GM20431 (cell line): ENCODE data around the gene IDI2.
"Not testable (repeated sequence)": the region's sequence is repeated elsewhere in the genome, so short reads cannot be mapped to it uniquely, and the experiment has no call there.

ENCODE experiments used
- in situ Hi-C: fragments of 300-500 bp; cut with MseI, MboI; formaldehyde crosslinking; loops from one replicate; pipeline ENCODE4 v1.15.0; 2020; ENCODE audit warnings: low sequenced_read_pairs; ENCODE audit not compliant: unreplicated experiment

IDI2 gene

GRCh38 chr10:1048349-1048731 is 22.7 kb upstream of the IDI2 start:
- in situ Hi-C loops: no loop called here

GRCh38 chr10:1047937-1048336 is 22.3 kb upstream of the IDI2 start:
- in situ Hi-C loops: no loop called here

DNA sequence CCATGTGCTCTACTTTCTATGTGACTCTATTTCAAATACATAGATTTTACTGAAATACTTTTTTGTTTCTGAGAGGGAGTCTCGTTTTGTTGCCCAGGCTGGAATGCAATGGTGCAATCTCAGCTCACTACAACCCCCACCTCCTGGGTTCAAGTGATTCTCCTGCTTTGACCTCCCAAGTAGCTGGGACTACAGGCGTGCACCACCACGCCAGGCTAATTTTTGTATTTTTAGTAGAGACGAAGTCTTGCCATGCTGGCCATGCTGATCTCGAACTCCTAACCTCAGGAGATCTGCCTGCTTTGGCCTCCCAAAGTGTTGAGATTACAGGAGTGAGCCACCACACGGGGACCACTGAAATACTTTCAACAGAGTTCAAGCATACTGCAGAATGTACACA is 19.8 kb upstream of the IDI2 start:
- in situ Hi-C loops: no loop called here

DNA sequence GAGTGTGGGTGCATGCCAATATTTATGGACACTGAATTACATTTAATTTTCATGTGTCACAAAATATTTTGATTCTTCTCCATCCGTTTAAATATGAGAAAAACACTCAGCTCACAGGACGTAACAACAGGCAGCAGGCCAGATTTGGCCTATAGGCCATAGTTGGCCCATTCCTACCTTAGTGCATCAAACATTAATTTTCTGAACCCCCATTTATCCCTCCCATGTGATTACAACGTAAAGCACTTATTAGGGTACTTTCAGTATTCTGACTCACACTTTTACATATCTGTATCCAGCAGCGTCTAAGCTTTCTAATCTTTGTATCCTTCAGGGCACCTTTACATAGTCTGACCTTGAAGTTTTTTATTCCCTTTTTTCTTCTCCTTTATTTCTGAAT is 19.3 kb upstream of the IDI2 start:
- in situ Hi-C loops: no loop called here

DNA sequence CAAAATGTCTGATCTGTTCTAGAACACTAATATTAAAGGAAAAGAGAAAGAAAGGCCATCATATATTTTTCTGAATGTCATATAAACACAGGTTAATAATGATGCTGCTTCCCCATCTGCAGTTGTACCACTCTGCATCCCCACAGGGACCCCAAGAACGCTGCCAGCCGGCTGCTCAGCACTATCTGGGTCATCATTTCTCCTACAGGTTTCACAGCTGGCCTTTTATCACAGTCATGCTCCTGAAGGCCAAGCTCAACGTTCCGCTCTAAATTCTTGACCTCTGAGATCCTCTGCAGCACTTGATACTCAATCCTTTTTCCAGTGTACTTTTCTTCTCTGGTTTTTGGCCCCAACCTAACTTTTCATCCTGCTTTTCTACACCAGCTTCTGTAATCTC is 18.5 kb upstream of the IDI2 start:
- in situ Hi-C loops: no loop called here

DNA sequence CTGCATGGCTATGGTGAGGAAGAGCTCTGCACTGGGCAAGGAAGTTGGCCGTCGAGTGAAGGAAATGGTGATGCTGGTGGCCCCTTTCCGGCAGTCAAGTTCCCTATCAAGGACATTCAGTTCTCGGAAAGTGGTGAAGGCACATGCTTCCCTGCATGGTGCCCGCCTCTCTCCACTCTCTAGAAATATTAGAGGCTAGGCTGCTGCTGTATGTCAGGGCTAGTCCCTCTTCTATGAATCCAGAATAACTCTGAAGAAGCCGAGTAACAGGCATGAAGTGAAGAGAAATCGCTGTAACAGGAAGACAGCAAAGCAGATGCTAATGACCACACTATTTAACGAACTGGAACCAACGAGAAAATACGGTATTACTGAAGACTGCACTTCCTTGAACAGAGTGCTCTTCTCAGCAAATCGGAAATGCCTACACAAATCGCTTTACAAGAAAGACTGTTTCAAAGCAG is 17.9 kb upstream of the IDI2 start:
- in situ Hi-C loops: no loop called here

GRCh38 chr10:1041514-1041913 is 15.9 kb upstream of the IDI2 start:
- in situ Hi-C loops: no loop called here

GRCh38 chr10:1040133-1040532 is 14.5 kb upstream of the IDI2 start:
- in situ Hi-C loops: no loop called here

DNA sequence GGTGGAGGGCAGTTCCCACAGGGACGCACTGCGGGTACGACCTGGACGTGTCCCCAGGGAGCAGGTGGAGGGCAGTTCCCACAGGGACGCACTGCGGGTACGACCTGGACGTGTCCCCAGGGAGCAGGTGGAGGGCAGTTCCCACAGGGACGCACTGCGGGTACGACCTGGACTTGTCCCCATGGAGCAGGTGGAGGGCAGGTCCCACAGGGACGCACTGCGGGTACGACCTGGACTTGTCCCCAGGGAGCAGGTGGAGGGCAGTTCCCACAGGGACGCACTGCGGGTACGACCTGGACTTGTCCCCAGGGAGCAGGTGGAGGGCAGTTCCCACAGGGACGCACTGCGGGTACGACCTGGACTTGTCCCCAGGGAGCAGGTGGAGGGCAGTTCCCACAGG is 13.1 kb upstream of the IDI2 start:
- in situ Hi-C loops: not testable (repeated sequence)

- in situ Hi-C loops: no loop called here
Observed at GRCh38 chr10:1037098-1037497, 11.4 kb upstream of the IDI2 start.

- in situ Hi-C loops: no loop called here
Observed at GRCh38 chr10:1036341-1036791, 10.7 kb upstream of the IDI2 start.

- in situ Hi-C loops: no loop called here
Observed at GRCh38 chr10:1035201-1035600, 9.5 kb upstream of the IDI2 start.

GRCh38 chr10:1034758-1035157 is 9.1 kb upstream of the IDI2 start:
- in situ Hi-C loops: no loop called here

- in situ Hi-C loops: no loop called here
Observed at GRCh38 chr10:1033601-1034000, 7.9 kb upstream of the IDI2 start.

DNA sequence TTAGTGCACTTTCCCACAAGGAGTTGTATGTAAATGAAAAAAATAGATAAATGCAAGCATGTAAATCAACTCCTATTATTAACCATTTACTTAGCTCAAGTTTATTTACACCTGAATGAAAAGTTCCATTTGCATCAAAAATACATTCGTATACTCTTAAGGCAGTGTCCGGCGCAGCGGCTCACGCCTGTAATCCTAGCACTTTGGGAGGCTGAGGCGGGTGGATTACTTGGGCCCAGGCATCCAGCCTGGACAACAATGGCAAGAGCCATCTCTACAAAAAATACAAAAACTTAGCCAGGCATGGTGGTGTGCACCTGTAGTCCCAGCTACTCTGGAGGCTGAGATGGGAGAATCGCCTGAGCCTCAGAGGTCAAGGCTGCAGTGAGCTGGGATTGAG is 4.2 kb upstream of the IDI2 start:
- in situ Hi-C loops: no loop called here

DNA sequence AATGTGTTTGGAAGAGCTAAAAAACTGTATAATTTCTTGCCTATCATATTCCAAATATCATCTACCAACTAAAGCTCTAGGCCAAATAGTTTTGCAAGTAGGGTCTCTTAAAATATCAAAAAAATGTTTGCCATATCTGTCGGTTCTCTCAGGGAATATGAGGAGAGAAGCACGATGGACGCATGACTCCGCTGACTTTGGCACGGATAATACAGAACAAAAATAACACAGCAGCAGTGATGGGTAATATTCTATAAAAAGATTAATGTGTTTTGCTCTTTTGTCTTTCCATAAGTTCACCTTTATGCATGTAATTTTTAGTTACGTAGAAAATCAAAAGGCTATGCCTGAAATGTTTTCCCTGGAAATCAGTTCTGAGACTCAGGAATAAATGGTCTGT is 919 bp upstream of the IDI2 start:
- in situ Hi-C loops: no loop called here

DNA sequence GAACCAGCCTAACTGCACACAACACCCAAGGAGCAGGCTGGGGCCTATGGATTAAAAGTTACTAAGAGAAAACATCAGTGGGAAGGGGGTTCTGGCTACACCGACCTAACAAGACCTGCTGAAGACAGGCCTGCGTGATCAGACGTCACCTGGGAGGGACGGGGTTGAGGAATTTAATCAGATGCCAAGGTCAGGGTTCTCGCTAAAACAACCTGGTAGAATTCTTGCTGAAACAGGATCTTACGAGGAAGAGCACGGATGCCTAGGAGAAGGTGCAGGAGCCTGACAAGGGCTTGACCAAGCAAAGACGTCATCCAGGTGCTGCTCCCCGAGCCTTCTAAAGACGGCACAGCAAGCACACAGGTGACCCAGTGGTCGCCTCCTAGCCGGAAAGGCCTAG is 1.6 kb downstream of the IDI2 start:
- in situ Hi-C loops: no loop called here

GRCh38 chr10:1022413-1022812 is 3.2 kb downstream of the IDI2 start:
- in situ Hi-C loops: no loop called here

GRCh38 chr10:1020958-1021357 is 4.7 kb downstream of the IDI2 start:
- in situ Hi-C loops: no loop called here

- in situ Hi-C loops: no loop called here
Observed at GRCh38 chr10:1020460-1020859, 5.2 kb downstream of the IDI2 start.

- in situ Hi-C loops: no loop called here
Observed at GRCh38 chr10:1019362-1019761, 6.3 kb downstream of the IDI2 start.

DNA sequence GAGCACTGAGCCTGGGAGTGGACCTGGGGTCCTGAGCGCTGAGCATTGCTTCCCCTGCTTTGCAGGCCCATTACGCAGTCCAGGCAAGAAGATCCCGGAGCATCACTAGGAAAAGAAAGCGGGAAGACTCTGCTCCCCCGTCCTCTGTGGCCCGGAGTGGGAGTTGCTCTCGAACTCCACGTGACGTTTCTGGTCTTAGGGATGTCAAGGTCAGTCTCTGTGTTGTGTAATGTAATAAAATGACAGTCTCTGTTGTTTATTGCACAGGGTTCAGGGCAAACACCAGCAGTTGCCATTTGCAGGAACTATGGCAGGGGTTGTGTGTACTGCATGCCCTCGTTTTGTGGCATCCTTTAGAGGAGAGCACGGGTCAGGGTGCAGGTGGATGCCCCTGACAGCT is 10.0 kb downstream of the IDI2 start:
- in situ Hi-C loops: no loop called here

DNA sequence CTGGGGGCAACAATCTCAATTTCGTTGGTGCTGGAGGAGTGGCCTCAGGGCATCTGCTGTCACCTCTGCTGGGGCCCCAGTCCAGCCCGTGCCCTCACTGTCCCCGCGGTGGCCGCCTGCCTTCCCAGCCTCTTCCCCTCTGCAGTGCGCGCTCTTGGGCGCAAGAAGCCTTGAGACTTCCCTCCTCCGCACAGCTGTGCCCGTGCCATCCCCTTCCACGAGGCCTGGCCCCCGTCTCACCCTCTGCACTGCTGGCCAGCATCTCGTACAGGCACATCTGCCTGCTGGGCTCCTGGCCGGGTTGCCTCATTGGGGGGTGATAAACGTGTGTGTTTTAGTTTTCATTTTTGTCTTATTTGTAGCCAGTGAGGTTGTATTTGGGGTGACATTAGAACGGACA is 14.0 kb downstream of the IDI2 start:
- in situ Hi-C loops: no loop called here
